ENCODE data around the gene ITGA2B. TPM values are rescaled to one million over a fixed set of nuclear protein-coding genes. Genes with fewer than 3 reads are reported as not detected.

Gene ITGA2B
- total RNA-seq, 4 donors from 2014 or later, result 0.31 to 1.2 (median 0.45) TPM; not detected in 1

DNA sequence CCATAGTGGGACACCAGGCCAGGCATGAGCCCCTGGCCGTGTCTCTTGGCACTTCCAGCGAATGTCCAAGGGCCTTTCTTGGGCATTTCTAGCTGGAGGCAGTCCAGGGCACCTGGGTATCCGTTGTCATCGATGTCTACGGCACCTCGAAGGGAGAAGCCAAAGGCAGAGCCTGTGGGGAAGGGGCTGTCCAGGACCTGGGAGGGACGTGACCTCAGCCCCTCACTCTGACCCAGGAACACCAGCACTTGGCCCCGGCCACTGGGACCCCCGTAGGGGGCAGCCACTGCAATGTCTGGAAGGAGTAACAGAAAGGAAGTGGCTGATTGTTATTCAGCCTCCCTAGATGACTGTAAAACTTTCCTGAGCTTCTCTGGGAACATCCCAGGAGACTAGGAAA, 8.7 kb downstream of the ITGA2B start:
- Histone ChIP-seq H3K36me3 (no peaks in the 10 kb centered on the region), H3K27me3 (peaks cover 8% of the 10 kb centered on the region), H3K4me1 (peaks cover 0 to 28% (median 12%) of the 10 kb centered on the region in 3 donors), H3K27ac (no peak overlapping the region), H3K4me3 (no peak overlapping the region), H3K9me3 (no peaks in the 10 kb centered on the region)
- WGBS, 2 donors (ENCODE audit: low coverage in 1 of 2), result 60% methylated on average over 3 of the region's 9 CpGs; no CpG with 5 or more reads in 1 of the 2 donors
- no peak for ATAC-seq
- no peak for TF ChIP-seq EP300 (IDR thresholded peaks at IDR 0.05)
- no peak for TF ChIP-seq POLR2AphosphoS5 (IDR thresholded peaks at IDR 0.05)
- TF ChIP-seq, protein P1, sequence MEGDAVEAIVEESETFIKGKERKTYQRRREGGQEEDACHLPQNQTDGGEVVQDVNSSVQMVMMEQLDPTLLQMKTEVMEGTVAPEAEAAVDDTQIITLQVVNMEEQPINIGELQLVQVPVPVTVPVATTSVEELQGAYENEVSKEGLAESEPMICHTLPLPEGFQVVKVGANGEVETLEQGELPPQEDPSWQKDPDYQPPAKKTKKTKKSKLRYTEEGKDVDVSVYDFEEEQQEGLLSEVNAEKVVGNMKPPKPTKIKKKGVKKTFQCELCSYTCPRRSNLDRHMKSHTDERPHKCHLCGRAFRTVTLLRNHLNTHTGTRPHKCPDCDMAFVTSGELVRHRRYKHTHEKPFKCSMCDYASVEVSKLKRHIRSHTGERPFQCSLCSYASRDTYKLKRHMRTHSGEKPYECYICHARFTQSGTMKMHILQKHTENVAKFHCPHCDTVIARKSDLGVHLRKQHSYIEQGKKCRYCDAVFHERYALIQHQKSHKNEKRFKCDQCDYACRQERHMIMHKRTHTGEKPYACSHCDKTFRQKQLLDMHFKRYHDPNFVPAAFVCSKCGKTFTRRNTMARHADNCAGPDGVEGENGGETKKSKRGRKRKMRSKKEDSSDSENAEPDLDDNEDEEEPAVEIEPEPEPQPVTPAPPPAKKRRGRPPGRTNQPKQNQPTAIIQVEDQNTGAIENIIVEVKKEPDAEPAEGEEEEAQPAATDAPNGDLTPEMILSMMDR (IDR thresholded peaks at IDR 0.05), result no peak

DNA sequence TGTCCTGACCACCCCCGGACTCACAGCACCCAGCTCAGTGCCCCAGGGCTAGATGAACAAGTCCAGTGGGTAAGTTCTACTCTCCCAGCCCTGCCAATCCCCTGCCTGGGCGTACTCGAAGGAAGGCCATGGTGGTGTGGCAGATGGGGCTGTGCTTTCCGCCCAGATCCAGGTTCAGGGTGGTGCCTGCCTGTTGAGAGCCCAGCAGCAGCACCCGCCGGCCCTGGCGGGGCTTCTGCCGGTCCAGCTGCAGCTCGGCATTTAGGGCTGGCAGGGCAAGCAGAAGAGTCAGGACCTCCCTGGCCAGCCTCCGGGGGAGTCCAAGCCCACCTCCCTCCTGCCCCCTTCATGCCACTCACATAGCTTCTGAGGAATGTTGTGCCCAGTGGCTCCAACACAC, 9.6 kb downstream of the ITGA2B start:
- no peak for ATAC-seq
- H3K9me3 ChIP-seq, result no peaks in the 10 kb centered on the region
- WGBS, 2 donors (ENCODE audit: low coverage in 1 of 2), result no CpG with 5 or more reads among the region's 10 CpGs
- peaks cover 17% of the 10 kb centered on the region for H3K27me3 ChIP-seq
- no peak overlapping the region for H3K4me3 ChIP-seq
- H3K4me1 ChIP-seq, result peaks cover 0 to 28% (median 8%) of the 10 kb centered on the region in 3 donors
- TF ChIP-seq POLR2AphosphoS5 (IDR thresholded peaks at IDR 0.05), result no peak
- TF ChIP-seq EP300 (IDR thresholded peaks at IDR 0.05), result no peak
- TF ChIP-seq, protein P1 (IDR thresholded peaks at IDR 0.05), result no peak
- no peak for TF ChIP-seq POLR2A (IDR thresholded peaks at IDR 0.05)
- no peaks in the 10 kb centered on the region for H3K36me3 ChIP-seq
- no peak overlapping the region for H3K27ac ChIP-seq

DNA sequence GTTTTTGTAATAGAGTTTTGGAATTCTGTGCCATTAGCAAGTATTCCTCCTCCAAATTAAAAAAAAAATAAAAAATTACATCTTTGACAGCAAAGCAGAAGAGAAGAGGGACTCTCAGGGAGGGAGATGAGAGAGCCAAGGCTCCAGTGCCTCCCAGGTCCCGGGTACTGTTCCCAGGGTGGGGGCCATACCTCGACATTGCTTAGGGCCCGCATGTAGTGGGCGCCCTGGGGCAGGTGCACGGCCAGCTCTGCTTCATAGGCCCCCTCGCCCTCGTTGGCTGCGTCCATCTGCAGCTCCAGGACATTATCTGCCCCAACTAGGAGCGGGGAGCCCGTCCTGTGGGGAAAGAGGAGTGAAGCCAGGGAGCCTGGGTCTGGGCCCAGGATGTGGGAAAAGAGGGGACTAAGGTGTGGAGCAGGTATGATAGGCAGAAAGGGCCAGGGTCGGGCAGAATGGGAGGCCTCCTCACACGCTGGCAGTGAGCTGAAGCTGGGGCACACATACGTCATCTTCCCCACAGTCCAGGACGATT, 11.2 kb downstream of the ITGA2B start:
- no peak overlapping the region for H3K27ac ChIP-seq
- no peaks in the 10 kb centered on the region for H3K36me3 ChIP-seq
- no peaks in the 10 kb centered on the region for H3K9me3 ChIP-seq
- 79 to 80% methylated on average over 6 of the region's 14 CpGs for WGBS, 2 donors (ENCODE audit: low coverage in 1 of 2)
- ATAC-seq, result no peak
- H3K4me3 ChIP-seq, result no peak overlapping the region
- TF ChIP-seq POLR2AphosphoS5 (IDR thresholded peaks at IDR 0.05) (no peak), EP300 (IDR thresholded peaks at IDR 0.05) (no peak), POLR2A (IDR thresholded peaks at IDR 0.05) (no peak)
- TF ChIP-seq, protein P1 (IDR thresholded peaks at IDR 0.05), result no peak
- peaks cover 11% of the 10 kb centered on the region for H3K27me3 ChIP-seq
- H3K4me1 ChIP-seq, result peaks cover 0 to 26% (median 4%) of the 10 kb centered on the region in 3 donors

DNA sequence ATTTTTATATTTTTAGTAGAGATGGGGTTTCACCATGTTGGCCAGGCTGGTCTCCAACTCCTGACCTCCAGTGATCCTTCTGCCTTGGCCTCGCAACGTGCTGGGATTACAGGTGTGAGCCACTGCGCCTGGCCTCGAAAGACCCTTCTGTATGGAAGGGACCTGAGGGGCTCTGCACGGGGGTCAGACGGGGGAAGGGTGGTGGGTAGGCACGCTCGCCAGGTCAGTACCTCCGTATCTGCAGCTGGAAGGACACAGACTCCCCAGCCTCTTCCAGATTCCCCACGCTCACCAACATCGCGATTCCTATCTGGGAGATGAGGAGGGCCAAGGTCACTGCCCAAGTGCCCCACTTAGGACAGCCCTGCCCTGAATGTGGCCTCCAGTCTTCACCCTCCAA, 12.7 kb downstream of the ITGA2B start:
- Histone ChIP-seq H3K27me3 (peaks cover 11% of the 10 kb centered on the region), H3K4me3 (no peak overlapping the region), H3K9me3 (no peaks in the 10 kb centered on the region), H3K27ac (no peak overlapping the region), H3K4me1 (peaks cover 0 to 26% (median 4%) of the 10 kb centered on the region in 3 donors), H3K36me3 (no peaks in the 10 kb centered on the region)
- TF ChIP-seq POLR2A (IDR thresholded peaks at IDR 0.05) (no peak), POLR2AphosphoS5 (IDR thresholded peaks at IDR 0.05) (no peak), EP300 (IDR thresholded peaks at IDR 0.05) (no peak)
- TF ChIP-seq, protein P1 (IDR thresholded peaks at IDR 0.05), result no peak
- no peak for ATAC-seq
- WGBS, 2 donors (ENCODE audit: low coverage in 1 of 2), result 62 to 87% methylated on average over 3 to 5 of the region's 12 CpGs

DNA sequence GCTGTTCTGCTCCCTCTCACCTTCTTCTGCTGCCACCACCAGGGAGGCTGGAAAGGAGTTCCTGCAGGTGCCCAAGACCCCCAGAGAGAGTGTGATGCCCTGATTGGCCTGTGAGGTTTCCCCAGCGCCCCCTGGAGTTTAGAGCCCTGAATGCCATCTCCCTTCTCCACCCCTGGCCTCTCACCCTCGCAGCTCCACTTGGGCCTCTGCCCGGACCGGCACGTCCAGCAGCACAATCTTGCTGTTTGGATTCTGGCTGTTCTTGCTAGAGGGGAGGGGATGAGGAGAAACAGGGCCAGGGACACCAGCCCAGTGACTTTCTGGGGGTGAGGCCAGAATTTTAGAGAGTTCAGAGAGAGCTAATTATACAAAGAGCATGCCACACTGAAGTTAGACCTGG, 13.3 kb downstream of the ITGA2B start:
- no CpG with 5 or more reads among the region's 5 CpGs for WGBS, 2 donors (ENCODE audit: low coverage in 1 of 2)
- Histone ChIP-seq H3K36me3 (no peaks in the 10 kb centered on the region), H3K4me3 (no peak overlapping the region), H3K27ac (no peak overlapping the region), H3K4me1 (peaks cover 0 to 26% (median 4%) of the 10 kb centered on the region in 3 donors), H3K27me3 (peaks cover 14% of the 10 kb centered on the region), H3K9me3 (no peaks in the 10 kb centered on the region)
- TF ChIP-seq, protein P1 (IDR thresholded peaks at IDR 0.05), result peak in 2 of 4 experiments; percentile 16 to 30
- no peak for TF ChIP-seq EP300 (IDR thresholded peaks at IDR 0.05)
- no peak for ATAC-seq
